ENCODE results near the gene TNN.

GRCh38 chr1:175178456-175178855 is 110.8 kb downstream of the TNN start:
- TF ChIP-seq CTCF (conservative IDR thresholded peaks at IDR 0.05) (no peak), ZFX (IDR thresholded peaks at IDR 0.05) (no peak)
